GM18873 (cell line): ENCODE data around the gene FOXL3.

Experiments
- ATAC-seq: cut with Tn5 transposase; IDR thresholded peaks from one replicate; pipeline ENCODE4 v1.9.1; 2021; ENCODE audit warnings: mild to moderate bottlenecking, moderate library complexity, moderate number of reproducible peaks; ENCODE audit not compliant: unreplicated experiment, low FRiP score

FOXL3 gene

DNA sequence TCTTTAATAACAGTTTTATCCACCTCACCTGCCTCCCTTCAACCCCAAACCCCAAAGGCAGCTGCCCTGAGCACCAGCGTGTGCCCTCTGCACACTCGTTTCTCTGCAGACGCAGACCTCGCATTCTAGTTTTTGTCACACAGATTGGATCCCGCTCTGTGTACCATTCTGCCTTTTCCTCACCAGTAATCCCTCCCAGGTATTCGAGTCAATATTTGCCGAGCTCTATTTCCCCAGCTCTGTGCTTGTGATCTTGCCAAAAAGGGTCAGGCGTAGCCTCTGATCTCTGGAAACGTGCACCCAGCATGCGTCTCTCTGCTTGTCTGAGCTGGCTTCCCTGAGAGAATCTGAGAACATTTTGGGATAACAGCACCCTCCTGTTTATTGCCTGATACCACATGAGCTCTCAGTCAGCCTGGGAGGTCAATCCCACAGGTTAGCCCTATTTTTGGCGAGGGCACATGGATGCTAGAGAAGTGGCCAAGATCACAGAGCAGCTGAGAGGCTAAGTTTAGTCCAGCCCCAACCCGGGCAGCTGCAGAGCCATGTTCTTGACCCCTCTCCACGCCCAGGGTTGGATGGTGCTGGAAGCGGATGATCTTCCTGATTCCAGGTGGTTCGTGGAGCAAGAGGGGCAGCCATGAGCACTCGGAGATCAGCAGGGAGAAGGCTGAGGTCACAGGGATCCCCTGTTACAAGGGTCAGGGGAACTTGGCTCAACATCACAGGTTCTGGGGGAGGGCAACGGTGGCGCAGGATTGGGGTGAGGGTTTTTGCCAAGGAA lies 29.1 kb downstream of the FOXL3 start:
- no peak for ATAC-seq

DNA sequence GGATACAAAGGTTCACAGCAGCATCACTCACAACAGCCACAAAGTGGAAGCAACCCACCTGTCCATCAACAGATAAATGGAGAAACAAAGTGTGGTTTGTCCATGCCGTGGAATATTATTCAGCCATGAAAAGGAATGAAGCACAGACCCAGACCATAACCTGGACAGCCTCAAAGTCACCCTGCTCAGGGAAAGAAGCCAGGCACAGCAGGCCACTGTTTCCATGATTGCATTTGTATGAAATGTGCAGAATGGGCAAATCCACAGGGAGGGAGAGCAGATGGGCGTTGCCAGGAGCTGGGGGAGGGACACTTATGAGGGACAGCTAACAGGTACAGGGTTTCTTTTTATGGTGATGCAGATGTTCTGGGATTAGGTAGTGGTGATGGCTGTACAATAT lies 30.3 kb downstream of the FOXL3 start:
- no peak for ATAC-seq

DNA sequence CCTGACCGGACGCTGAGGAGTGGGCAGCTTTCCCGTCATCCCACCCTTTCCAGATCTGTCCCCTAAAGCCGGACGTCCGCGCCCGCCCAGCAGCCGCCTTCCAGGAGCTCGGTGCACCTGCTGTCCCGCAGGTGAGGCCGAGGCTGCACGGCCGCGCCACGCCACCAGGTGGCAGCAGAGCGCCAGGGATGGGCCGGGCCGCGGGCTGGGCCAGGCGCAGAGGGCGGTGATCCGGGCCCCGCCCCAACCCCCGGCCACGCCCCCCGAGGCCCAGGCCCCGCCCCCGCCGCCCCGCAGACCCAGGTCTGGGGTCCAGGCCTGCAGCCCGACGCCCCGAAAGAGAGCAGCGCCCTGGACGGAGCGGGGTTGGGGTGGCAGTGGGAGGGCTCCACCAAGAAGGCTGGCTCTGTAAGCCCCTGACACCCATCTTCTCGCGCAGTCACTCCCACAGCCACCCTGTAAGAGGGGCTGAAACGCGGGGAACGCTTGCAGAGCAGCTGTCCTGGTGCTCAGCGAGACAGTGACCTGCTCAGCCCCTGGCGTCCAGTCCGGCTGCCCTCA lies 32.2 kb downstream of the FOXL3 start:
- no peak for ATAC-seq

DNA sequence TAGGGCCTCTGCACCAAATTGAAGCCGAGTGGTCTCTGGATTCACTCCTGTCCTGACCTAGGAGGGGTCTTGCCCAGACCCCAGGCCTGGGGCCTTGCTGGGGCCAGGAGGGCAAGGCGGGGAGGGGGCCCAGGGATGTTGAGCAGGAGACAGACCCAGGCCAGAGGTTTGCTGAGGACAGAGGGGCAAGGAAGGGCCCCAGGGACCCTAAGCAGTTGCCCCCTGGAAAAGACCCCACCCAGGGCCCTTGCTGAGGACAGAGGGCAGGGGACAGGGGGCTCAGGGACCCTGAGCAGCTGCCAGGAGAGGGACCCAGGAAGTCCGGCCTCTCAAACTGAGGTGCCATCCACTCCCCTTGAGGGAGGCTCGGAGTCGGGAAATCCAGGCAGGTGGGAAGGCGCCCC lies 32.7 kb downstream of the FOXL3 start:
- no peak for ATAC-seq

DNA sequence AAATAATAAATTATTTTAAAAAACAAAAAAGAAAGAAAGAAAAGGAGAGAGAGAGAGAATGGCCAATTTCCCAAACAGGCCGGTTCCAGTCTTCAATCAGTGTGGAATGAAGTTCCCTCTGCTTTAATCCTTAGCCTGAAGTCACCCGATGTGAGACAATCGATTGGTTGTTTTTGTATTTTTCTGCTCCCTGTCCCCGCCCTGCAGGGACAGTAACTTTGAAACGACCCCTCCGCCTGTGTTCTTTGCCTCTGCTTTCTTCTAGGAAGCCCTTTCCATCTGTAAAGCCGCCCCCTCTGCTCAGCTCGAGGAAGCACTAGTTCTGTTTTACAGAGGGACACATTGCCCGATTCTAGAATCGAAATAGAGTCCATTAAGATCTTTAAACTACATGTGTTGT lies 33.4 kb downstream of the FOXL3 start:
- no peak for ATAC-seq

DNA sequence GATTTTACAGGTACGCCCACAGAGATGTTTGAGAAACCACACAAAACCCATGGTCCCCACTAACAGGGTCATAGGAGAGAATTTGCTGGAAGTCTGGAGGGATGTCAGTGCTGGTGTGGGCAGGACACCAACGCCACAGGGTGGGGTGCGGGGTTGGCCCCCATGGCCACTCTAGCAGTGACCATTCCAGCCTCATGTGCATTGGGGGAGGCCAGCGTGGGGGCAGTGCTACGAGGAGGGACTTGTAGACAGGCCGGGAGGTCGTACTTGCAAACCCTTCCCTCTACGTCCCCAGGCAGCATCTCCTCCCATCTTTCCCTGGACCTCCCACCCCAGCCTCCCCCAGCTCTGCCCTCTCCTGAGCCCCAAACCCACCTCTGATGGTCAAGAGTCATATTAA lies 34.0 kb downstream of the FOXL3 start:
- no peak for ATAC-seq

DNA sequence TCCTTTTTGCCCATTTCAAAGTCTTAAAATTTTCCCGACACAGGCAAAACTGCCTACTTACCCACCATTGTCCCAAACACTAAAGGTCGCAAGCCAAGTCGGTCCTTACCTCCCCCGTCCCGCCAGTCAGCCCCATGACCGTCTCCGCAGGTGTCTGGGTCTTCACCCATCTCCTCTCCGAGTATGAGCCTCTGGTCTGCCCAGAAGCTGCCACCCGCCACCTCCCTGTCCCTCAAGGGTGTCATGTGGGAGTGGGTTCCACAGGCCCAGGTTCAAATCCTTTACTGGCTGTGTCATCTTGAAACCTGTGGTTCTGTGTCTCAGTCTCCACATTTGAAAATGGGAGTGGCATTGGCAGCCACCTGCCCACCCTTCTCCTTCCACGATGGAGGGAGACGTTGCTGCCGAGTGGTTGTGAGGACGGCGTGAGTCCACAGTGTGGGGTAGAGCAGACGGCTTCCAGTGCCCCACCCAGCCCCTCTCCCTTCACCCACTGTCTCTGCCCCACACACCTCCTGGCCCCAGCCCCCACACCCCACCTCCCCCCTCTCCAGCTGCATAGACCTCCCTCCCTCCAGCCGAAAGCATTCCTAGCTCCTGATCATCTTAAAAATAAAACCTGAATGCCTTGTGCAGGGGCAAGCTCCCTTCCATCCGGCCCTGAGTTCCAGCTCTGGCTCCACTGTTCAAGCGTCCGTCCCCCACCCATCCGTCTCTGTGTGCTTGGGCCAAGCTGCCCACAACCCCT lies 35.3 kb downstream of the FOXL3 start:
- ATAC-seq: no peak

DNA sequence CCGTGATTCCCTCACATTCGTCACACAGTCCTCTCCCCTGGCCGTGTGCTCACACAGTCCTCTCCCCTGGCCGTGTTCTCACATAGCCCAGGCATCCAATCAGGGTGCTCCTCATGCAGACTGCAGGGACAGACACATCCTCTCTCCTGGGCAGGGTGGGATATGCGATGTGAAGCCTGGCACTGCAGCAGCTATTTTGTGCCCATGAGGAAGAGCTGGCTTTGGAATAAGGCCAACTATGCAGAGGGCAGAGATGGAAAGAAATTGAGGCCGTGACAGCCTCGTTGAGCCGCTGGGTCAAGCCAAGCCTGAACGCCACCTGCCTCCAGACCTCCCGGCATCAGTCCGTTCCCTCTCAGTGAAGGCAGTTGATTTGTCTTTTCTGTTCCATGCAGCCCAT lies 35.8 kb downstream of the FOXL3 start:
- no peak for ATAC-seq

DNA sequence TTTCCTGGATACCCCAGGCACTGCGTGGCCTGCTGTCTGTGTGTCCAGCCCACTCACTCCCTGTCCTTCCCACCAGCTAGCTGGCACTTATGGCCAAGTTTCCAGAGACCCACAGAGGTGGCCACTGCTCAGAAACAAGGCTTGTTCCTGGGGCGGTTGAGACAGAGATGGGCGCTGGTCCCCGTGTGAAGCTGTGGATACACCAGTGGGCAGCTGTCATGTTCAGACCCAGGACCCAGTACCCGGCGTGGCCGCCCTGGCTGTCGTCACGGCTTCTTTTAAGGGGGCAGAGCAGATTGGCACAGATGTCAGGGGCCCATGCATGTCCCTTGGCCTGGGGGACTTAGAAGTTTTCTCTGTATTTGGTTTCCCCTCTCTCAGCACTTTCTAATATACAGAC lies 36.3 kb downstream of the FOXL3 start:
- no peak for ATAC-seq

DNA sequence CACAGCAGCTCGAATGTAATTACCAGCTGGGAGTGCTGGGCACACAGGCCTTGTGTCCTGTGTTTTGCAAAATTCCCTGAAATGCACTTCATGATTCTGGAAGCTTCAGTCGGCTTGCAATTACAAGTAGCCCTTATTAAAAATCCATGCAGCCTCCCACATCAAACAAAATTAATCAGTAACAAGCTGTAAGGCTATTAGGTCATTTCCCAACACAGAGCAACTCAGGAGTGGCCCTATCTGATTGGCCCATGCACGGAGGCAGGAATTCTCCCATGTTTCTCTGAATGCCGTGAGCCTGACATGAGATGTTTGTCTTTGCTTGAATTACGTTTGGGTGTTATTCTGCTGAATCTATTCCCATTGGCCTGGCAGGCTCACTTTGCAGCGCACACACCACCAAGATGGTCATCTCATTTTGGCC lies 36.9 kb downstream of the FOXL3 start:
- no peak for ATAC-seq

DNA sequence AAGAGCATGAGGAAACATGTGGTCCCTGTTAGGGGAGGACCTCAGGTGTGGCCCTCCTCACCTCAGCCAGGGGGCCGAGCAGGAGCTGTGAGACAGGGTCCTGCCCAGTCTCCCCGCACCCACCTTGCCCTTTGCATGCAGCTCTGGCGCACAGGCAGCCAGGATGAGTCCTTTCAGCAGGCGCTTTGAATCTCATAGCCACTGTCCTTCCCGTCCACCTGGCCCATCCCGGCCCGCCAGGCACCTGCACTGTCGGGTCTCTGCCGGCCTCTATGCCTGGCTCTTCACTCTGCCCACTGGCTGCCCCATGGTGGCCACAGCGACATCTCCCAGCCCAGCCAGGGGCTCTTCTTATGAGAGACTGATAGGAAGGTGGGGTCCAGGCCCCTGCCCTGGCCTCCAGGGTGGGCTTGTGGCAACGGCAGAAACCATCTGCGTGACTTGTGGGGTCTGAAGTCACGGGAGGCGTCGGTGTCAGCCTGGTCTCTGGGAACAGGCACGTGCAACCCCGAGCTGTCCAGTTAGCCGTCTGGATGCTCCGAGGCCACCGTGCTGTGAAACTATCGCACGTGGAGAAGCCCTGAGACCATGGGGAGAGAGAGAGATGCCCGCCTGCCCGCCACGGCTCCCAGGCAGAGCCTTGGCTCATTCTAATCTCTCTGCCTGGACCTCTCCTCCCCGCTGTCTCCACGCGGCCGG lies 37.4 kb downstream of the FOXL3 start:
- ATAC-seq: no peak

DNA sequence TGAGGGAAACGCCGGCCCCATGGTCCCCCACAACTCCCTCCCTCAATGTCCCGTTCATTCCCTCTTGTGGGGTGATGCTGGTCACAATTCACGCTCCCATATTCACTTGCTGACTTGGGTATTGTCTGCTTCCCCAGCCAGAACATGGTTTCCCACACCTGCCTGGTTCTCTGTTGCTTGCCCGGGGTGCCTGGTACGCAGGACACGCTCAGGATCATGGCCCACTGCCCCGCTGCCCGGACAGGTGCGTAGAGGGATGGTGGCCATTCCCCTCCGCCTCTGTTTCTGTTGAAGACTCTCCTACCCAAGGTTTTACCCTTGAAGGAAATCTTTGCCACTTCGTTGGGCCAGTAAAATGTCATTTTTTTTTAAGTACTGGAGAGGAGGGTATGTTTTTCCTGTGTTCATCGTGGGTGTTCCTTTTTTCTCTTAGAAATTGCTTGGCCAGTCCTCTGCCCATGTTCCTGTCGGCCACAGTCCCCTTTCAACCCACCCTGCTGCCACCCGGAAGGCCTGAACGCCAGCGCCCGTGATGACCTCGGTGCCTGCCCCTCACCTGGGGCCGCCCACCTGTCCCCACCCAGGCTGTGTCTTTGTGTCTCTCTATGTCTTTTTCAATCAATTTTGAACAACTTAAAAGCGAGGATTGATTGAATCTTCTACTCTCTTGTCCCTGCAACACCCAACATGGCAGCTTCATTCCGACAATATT lies 38.2 kb downstream of the FOXL3 start:
- ATAC-seq: no peak

DNA sequence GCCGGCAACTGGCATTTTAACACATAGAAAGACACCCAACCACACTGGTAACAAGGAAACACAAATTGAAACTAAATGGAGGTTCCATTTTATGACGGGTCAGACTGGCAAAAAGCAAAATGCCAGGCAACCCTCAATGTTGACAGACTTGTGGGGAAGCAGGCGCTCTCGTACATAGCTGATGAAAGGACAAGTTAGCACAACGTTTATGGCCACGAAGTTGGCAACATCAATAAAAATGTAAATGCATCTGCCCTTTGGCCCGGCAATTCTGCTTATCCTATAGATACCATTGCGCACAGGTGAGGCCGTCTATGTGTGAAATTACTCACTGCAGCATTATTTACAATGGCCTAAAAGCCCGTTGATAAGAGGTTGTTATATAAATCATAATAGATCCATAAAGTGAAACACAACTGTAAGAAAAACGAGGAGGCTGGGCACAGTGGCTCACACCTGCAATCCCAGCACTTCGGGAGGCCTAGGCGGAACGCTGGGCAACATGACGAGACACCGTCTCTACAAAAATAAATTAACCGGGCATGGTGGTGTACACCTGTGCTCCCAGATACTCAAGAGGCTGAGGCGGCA lies 39.8 kb downstream of the FOXL3 start:
- ATAC-seq: no peak

DNA sequence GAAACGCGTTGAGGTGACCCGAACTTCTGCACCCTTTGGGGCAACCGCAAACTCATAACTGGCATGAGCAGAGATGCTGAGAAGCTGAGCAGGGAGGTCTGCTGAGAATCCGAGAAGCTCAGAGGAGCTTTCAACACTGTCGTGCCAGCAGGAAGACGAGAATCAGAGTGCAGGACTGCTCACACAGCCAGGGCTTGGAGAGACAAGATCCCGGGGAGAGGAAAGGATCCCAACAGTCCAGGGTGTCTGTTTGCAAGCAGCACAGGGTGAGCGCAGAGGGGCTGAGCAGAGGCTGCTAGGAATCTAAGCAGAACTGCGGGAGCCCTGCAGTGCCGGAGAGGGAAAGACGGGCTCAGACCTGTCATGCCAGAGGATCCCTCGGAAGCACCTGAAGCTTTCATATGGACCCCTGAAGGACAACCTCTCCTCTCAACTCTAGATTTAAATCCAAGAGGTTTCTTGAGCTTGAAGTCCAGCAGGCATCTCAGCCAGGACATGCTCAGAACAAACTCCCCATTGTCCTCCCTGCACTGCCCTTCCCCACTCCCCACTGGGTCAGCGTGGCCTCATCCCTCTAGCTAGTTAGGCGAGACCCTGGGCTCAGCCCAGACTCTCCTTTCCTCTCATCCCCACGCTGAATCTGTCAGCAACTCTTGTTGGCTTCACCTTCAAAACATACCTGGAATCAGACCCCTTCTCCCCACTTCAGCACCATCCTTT lies 40.7 kb downstream of the FOXL3 start:
- ATAC-seq: no peak

DNA sequence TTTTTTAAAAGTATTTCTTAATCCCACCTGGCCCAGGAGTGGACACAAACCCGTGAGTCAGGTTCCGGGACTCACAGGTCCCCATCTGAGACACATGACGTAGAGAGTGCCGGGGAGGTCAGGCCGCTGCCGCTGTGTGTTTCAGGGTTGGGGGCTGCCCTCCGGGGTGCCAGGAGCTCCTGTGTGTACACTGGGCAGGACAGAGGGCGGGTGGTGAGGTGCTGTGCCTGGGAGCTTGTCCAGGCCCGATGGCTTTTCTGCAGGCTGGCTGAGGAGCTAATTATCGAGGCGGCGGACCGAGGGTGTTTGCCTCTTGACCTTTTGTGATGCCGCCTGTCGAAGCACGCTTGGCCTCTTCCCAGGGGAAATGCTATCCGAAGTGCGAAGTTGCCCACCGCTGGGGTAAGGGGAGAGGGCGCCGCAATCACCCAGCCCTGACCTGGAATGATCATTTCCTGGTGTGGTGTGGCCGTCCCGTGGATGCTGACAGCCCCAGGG lies 42.1 kb downstream of the FOXL3 start:
- ATAC-seq: no peak

DNA sequence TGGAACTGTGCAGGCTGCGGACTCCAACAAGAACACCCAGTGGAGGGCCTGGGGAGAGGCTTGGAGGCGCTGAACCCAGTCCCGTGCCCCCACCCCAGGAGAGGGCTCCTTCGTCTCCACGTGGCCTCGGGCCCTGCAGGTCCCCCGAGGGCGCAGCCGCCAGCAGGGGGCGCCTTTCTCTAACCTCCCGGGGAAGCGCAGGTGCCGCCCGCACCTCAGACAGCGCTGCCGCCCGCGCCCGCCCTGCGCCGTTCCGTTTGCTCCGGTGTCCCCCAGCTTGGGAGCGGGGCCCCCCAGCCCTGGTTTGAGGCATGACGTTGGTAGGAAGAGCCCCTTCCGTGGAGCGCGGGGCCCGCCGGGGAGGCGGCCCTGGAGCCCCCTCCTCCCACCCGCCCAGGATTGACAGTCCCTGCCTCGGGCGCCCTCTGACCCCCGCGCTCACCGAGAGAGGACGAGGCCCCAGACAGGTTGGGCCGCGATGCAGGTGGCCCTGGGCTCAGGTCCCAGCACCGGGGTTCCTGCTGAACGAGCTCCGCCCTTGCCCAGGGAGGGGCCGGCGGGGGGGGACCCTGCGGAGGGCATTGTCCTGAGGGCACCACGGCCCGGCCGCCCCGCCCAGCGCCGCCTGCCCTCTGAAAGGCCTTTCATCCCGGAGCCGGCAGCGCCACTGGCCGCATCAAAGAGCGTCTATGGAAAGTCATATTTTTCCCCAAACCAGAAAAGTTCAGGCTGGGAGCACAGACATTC lies 42.8 kb downstream of the FOXL3 start:
- no peak for ATAC-seq

DNA sequence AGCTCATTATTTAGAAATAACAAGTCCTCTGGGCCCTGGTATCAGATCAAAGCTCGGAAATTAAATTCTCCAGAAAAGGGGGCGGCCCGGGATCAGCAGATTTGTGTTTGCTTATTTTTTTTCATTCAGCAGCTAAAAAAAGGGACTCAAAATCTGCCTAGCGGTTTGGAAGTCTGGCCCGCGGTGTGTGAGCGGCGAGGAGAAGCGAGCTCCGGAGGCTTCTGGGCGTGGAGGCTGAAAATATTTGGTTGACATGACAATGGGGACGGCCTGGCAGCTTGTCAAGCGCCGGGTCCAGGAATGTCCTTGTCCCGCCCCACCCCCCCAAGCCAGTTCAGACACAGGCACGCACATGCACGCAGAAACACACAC lies 43.4 kb downstream of the FOXL3 start:
- ATAC-seq: no peak

DNA sequence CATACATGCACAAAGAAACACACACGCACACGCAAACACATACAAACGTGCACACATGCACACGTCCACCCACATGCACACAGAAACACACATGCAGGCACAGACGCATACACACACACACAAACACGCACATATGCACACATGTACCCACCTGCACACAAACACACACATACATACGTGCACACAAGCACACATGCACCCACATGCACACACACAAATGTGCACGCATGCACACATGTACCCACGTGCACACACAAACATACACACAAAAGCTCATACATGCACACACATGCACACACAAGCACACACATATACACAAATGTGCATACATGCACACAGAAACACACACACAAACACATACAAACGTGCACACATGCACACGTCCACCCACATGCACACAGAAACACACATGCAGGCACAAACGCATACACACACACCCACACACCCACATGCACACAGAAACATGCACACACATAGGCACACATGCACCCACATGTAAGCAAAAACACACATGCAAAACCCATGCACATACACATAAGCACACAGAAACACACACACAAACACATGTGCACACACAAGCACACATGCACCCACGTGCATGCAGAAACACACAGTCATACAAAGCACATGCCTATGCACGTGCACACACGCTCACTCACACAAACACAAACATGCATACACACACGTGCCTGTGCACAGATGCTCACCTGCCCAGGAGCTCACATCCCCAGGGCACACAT lies 44.8 kb downstream of the FOXL3 start:
- no peak for ATAC-seq
